RWPE2 (cell line): ENCODE data around the gene PLXNB3.
"Not testable (repeated sequence)": the region's sequence is repeated elsewhere in the genome, so short reads cannot be mapped to it uniquely, and the experiment has no call there.

Source experiments
- ATAC-seq: fragments of 200-7000 bp; cut with Tn5 transposase; 3 replicates; pipeline ENCODE4 v1.9.1; 2021; ENCODE audit warnings: low read depth
- DNase-seq: peaks from one replicate; pipeline ENCODE4 v3.0.0-alpha.2; 2020; ENCODE audit warnings: low spot score
- H3K27ac ChIP-seq: fragments of 450-650 bp; 2 replicates; pipeline ENCODE4 v1.5.1; 2017; ENCODE audit warnings: mild to moderate bottlenecking; ENCODE audit not compliant: poor library complexity, severe bottlenecking
- H3K27me3 ChIP-seq: fragments of 250-450 bp; sonication (Bioruptor Pico); 2 replicates; pipeline ENCODE4 v1.5.1; 2021; ENCODE audit warnings: mild to moderate bottlenecking, moderate library complexity; ENCODE audit not compliant: insufficient read depth, poor library complexity, severe bottlenecking
- H3K36me3 ChIP-seq: fragments of 250-450 bp; sonication (Bioruptor Pico); 2 replicates; pipeline ENCODE4 v1.5.1; 2020; ENCODE audit warnings: low read depth, mild to moderate bottlenecking, moderate library complexity
- H3K4me1 ChIP-seq: fragments of 250-450 bp; sonication (Bioruptor Pico); 2 replicates; pipeline ENCODE4 v1.5.1; 2021; ENCODE audit warnings: mild to moderate bottlenecking, moderate library complexity; ENCODE audit not compliant: insufficient read depth, poor library complexity, severe bottlenecking
- H3K4me3 ChIP-seq: fragments of 250-450 bp; sonication (Bioruptor Pico); 2 replicates; pipeline ENCODE4 v1.5.1; 2021; ENCODE audit warnings: mild to moderate bottlenecking, moderate library complexity; ENCODE audit not compliant: severe bottlenecking
- H3K9me3 ChIP-seq: fragments of 250-450 bp; sonication (Bioruptor Pico); 2 replicates; pipeline ENCODE4 v1.5.1; 2021; ENCODE audit warnings: mild to moderate bottlenecking, moderate library complexity; ENCODE audit not compliant: severe bottlenecking
- TF ChIP-seq, protein P1 (sequence below): fragments of 450-650 bp; IDR thresholded peaks from one replicate; pipeline ENCODE4 v1.5.1; 2017; ENCODE audit warnings: mild to moderate bottlenecking, moderate library complexity; ENCODE audit not compliant: poor library complexity, severe bottlenecking

Gene PLXNB3

DNA sequence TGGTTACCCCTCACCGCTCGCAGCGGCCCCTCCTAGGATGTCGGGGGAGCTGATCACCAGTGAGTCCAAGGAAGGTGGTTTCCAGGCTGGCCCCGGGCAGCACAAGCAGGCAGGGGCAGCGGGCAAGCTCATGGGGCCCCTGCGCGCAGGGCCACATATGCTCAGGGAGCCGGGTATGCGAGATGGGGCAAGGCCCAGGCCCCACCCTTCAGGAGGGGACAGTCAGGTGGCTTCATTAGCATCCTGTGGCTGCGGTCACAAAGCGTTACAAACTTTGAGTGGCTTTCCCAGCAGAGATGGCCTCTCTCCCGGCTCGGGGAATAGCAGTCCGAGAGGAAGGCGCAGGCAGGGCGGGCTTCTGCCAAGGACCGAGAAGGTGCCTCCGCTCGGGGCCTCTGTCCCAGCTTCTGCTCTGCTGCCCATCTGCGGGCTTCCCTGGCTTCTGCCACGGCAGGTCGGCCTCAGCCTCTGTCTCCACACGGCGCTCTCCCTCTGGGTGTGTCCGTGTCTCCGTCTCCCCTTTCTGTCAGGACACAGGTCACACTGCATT lies 25.9 kb upstream of the PLXNB3 start:
- Histone ChIP-seq H3K9me3 (no peaks in the 10 kb centered on the region), H3K27me3 (no peaks in the 10 kb centered on the region), H3K27ac (no peak overlapping the region), H3K4me3 (no peak overlapping the region), H3K36me3 (no peaks in the 10 kb centered on the region), H3K4me1 (no peaks in the 10 kb centered on the region)
- ATAC-seq = no peak
- TF ChIP-seq, protein P1, sequence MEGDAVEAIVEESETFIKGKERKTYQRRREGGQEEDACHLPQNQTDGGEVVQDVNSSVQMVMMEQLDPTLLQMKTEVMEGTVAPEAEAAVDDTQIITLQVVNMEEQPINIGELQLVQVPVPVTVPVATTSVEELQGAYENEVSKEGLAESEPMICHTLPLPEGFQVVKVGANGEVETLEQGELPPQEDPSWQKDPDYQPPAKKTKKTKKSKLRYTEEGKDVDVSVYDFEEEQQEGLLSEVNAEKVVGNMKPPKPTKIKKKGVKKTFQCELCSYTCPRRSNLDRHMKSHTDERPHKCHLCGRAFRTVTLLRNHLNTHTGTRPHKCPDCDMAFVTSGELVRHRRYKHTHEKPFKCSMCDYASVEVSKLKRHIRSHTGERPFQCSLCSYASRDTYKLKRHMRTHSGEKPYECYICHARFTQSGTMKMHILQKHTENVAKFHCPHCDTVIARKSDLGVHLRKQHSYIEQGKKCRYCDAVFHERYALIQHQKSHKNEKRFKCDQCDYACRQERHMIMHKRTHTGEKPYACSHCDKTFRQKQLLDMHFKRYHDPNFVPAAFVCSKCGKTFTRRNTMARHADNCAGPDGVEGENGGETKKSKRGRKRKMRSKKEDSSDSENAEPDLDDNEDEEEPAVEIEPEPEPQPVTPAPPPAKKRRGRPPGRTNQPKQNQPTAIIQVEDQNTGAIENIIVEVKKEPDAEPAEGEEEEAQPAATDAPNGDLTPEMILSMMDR = no peak
- DNase-seq = no peak

DNA sequence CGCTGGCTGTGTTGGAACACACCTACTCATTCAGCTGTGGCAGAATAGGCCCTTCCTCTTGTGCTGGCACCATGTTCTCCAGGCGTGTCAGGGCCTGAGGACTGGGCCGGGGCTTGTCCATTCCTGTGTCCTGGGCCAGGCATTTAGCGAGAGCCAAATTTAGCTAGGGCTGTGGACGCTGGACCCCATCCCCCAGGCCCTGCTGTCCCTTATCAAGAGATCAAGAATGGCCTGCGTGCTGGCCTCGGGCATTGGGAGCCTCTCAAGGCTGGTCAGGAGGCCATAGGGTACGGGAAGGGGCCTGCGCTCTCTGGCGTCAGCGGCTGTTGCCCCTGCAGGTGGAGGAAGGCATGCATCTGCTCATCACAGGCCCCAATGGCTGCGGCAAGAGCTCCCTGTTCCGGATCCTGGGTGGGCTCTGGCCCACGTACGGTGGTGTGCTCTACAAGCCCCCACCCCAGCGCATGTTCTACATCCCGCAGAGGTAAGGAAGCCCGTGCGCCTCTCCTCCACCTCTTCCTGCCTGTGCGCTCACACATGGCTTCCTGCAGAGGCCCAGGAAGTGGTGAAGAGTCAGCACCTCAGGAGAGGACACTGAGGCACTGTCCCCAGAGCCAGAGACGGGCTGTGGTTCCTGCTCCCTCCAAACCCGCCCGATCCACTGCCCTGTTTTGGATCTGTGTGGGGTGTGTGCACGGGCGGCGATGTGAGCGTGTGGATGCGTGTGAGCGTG lies 24.1 kb upstream of the PLXNB3 start:
- H3K27me3 ChIP-seq = no peaks in the 10 kb centered on the region
- DNase-seq (no peak), ATAC-seq (peak; percentile 76)
- H3K36me3 ChIP-seq = no peaks in the 10 kb centered on the region
- H3K9me3 ChIP-seq = no peaks in the 10 kb centered on the region
- H3K4me1 ChIP-seq = no peaks in the 10 kb centered on the region
- no peak overlapping the region for H3K4me3 ChIP-seq
- H3K27ac ChIP-seq = no peak overlapping the region
- TF ChIP-seq, protein P1 = no peak

DNA sequence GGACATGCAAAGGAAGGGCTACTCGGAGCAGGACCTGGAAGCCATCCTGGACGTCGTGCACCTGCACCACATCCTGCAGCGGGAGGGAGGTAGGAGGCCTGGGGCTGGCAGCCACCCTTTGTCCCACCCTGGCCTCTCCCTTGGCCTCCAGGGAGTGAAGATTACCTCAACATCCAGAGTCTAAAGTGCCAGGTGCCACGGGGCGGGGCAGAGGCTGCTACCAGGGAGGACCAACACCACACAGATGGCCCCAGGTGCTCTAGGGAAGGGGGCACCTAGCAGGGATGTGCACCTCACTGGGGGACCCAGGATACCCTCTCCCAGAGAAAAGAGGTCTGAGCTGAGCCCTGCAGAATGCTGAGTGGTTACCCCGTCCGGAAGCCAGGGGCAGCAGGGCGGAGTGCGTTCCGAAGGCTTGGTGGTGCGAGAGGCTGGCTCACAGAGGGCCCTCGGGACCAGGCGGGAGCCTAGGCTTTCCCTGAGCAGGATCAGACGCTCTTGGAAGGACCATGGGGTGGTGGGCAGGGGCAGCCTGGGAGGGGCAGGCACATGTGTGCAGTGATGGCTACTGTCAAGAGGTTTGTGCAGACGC lies 23.3 kb upstream of the PLXNB3 start:
- no peaks in the 10 kb centered on the region for H3K9me3 ChIP-seq
- H3K36me3 ChIP-seq = no peaks in the 10 kb centered on the region
- no peaks in the 10 kb centered on the region for H3K4me1 ChIP-seq
- H3K4me3 ChIP-seq = no peak overlapping the region
- TF ChIP-seq, protein P1 = no peak
- no peaks in the 10 kb centered on the region for H3K27me3 ChIP-seq
- no peak for ATAC-seq
- no peak overlapping the region for H3K27ac ChIP-seq
- DNase-seq = no peak

DNA sequence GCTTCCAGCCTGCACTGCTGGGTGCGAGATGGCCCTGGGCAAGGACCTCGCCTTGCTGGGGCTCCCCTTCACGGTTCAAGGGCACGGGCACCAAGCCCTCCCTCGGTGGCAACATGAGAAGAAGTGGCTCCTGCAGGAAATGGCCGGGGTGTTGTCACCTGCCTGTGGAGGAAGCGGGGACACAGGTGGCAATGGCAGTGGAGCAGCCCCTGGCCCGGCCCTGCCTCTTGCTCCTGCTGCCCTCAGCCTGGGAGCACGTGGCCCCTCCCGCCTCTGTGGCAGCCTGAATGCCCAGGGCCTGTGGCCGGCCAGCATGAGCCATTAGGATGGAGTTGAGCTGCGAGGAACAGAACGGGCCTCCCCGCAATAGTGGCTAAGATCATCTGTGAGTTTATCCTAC lies 22.6 kb upstream of the PLXNB3 start:
- Histone ChIP-seq H3K27me3 (no peaks in the 10 kb centered on the region), H3K4me3 (no peak overlapping the region), H3K27ac (no peak overlapping the region), H3K36me3 (no peaks in the 10 kb centered on the region), H3K4me1 (no peaks in the 10 kb centered on the region), H3K9me3 (no peaks in the 10 kb centered on the region)
- TF ChIP-seq, protein P1 = no peak
- no peak for ATAC-seq
- DNase-seq = no peak

DNA sequence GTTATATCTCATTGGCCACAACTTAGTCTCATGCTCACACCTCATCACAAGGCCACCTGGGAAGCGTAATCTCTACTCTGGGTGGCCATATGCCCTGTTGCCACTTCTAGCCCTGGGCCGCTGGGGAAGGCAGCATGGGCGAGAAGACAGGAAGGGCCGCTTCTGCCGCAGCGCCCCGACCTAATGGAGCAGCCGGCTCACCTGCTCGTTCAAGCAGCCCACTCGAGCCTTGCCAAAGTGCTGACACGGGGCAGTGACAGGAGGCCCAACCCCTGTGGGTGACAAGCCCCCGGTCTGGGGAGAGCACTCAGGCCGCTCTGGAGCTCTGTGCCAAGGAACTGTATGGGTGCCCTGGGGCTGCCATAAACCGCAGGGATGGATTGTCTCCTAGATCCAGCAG lies 21.9 kb upstream of the PLXNB3 start:
- H3K4me1 ChIP-seq, ATAC-seq, H3K9me3 ChIP-seq, H3K36me3 ChIP-seq, H3K27ac ChIP-seq, H3K27me3 ChIP-seq, H3K4me3 ChIP-seq, DNase-seq: not testable (repeated sequence)

DNA sequence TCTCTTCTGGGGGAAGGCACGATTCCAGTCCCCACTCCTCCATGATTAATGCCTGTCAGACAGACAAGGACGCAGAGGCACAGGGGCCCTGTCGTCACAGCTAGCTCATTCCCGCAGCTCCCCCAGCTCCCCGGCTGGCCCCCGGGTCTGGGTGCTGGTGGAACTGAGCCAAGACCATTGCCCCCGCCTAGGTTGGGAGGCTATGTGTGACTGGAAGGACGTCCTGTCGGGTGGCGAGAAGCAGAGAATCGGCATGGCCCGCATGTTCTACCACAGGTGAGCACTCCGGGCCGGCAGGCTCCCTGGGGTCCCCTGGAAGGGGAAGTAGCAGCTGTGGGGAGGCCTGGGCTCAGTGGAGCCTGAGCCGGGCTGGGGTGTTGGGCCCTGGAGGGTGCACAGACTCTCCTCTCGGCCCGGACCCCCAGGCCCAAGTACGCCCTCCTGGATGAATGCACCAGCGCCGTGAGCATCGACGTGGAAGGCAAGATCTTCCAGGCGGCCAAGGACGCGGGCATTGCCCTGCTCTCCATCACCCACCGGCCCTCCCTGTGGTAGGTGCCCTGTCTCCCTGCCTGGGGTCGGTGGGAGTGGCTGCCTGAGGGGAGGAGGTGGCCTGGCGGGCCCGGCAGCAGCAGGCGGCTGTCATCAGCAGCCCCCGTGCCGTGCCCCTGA lies 21.1 kb upstream of the PLXNB3 start:
- not testable (repeated sequence) for DNase-seq, H3K4me1 ChIP-seq, H3K27me3 ChIP-seq, H3K27ac ChIP-seq, H3K4me3 ChIP-seq, H3K9me3 ChIP-seq, ATAC-seq, H3K36me3 ChIP-seq

DNA sequence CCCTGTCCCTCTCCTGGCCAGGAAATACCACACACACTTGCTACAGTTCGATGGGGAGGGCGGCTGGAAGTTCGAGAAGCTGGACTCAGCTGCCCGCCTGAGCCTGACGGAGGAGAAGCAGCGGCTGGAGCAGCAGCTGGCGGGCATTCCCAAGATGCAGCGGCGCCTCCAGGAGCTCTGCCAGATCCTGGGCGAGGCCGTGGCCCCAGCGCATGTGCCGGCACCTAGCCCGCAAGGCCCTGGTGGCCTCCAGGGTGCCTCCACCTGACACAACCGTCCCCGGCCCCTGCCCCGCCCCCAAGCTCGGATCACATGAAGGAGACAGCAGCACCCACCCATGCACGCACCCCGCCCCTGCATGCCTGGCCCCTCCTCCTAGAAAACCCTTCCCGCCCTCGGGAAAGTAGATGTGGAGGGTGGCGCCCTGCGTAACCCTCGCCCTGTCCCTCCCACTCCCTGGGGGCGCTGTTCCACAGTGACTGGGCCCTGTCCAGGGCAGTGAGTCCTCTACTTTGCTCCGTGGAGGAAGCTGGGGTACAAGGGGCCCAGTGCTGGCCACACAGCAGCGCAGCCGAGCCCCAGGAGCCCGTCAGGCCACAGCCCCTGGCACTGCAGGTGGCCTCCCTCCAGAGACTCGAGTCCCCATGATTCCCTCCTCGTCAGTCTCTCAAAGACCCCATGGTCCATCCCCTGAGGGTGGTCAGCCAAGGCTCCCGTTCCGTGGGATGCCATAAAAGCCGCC lies 20.4 kb upstream of the PLXNB3 start:
- DNase-seq, H3K4me1 ChIP-seq, H3K27ac ChIP-seq, H3K9me3 ChIP-seq, H3K4me3 ChIP-seq, ATAC-seq, H3K27me3 ChIP-seq, H3K36me3 ChIP-seq: not testable (repeated sequence)
